T-helper 2 cell treated with Interferon-gamma antibody and Interleukin-4, amounts not matched to agents 100 ng/mL and 5 ng/mL, for 36 hours (primary cell): Measurements from ENCODE around the gene GOLGA5. TPM values are rescaled to one million over a fixed set of nuclear protein-coding genes. Genes with fewer than 3 reads are reported as not detected.
"Not testable (repeated sequence)": the region's sequence is repeated elsewhere in the genome, so short reads cannot be mapped to it uniquely, and the experiment has no call there.

Experiments
- intact Hi-C: fragments of 100-400 bp; cut with micrococcal nuclease; formaldehyde crosslinking; loops from one replicate; pipeline ENCODE4 v1.15.1; 2023
- total RNA-seq: library from RNA; stranded (reverse); gene quantifications from 2 replicates; pipeline ENCODE4 v1.2.3, GENCODE V29; 2022

GOLGA5 gene
- total RNA-seq, 1 donor from 2014 or later = 18.2 TPM

DNA sequence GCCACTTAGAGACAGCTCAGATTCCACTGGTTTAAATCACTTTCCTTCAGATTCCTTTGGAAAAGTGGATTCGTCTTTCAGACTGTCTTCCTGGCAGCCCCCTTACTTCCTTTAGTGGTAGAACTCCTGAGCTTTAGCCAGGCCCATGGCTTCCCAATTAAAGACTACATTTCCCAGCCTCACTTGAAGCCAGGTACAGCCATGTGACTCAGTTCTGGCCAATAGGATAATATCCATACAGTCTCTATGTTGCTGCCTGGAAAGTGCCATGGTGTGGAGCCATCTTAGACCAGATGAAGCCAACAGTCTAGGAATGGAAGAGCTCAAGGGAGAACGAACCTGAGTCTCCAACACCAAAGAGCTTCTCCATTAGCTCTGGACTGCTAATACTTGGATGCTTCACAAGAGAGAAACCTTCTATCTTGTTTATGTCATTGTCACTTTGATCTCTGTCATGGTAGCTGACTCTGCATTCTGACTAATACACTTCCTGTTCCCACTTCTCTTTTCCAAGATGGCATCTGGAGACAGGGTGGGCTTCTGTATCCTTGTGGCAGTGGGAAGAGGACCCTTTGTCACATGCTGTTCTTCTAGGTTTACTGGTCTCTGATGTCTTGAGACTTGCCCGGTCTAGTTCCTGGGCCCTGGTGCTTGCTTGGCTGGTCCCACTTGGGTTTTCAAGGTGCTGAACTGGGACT is 15.1 kb upstream of the GOLGA5 start:
- intact Hi-C loops = not testable (repeated sequence)

DNA sequence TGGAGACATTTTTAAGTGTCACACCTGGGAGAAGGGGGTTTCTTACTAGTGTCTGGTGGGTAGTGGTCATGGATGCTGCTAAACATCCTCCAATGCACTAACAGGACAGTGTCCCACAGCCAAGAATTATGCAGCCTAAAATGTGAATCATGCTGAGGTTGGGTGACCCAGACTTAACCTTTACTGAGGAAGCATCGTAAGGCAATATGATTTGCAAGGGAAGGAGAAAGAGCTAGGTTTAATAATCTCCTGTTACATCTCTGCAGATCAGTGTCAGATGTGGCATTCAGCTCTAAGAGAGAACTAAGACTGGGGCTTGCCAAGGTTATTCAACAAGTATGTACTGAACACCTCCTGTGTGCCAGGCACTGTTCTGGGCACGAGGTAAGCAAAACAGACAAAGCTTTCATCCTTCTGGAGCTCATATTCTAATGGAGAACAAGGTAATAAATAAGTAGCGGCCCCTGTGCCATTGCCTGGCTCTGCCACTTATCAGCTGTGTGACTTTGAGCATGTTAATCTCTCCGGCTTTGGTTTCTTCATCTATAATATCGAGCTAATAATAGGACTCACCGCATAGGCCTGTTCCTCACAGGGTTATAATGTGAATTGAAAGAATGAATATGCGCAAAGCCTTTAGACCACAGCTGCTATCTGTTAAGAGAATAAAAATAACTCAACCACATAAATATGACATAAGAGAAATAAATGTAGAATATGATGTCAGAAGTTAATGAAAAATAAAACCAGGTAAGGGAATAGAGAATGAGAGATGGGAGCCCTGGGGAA is 13.5 kb upstream of the GOLGA5 start:
- intact Hi-C loops = no loop called here

DNA sequence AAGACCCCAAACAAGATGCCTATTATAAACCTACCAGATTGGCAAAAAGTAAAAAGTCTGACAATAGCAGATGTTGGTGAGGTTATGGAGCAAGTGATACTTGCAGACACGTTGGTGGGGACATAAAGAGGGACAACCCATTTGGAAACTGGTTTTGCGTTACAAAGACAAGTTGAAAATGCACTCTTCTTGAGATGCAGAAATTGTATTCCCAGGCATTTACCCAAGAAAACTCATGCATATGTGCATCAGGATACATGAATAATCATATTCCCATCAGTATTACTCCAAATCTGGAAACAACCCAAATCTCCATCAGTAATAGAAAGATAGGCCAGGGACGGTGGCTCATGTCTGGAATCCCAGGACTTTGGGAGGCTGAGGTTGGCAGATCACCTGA is 12.8 kb upstream of the GOLGA5 start:
- intact Hi-C loops = no loop called here

DNA sequence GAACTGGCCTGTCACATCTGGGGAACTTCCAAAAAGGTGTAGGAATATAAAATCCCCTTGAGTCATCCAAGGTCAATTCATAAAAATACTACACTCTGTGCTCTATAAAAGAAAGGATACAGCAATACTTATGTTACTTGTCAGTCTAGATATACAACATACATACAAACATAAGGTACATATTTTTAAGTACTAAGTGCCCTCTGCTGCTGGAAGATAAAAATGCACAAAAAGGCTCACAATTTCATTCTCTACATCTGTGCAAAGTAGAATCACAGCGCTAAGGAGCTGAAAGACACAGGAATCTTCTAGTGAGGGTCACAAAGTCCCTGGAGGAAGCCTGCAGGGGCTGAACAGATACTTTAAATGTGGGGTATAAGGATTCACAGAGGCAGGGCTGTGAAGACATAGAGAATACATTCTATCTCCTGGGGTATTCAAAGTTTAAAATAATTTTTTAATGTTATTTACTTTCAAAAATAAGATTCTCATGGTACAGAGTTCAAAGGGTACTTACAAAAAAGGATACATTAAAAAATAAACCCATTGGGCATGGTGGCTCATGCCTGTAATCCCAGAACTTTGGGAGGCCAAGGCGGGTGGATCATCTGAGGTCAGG is 10.2 kb upstream of the GOLGA5 start:
- intact Hi-C loops = loop anchor here (1.0 kb wide), 1 partner anchor 70 kb away; no protein-coding TSS in a partner anchor

DNA sequence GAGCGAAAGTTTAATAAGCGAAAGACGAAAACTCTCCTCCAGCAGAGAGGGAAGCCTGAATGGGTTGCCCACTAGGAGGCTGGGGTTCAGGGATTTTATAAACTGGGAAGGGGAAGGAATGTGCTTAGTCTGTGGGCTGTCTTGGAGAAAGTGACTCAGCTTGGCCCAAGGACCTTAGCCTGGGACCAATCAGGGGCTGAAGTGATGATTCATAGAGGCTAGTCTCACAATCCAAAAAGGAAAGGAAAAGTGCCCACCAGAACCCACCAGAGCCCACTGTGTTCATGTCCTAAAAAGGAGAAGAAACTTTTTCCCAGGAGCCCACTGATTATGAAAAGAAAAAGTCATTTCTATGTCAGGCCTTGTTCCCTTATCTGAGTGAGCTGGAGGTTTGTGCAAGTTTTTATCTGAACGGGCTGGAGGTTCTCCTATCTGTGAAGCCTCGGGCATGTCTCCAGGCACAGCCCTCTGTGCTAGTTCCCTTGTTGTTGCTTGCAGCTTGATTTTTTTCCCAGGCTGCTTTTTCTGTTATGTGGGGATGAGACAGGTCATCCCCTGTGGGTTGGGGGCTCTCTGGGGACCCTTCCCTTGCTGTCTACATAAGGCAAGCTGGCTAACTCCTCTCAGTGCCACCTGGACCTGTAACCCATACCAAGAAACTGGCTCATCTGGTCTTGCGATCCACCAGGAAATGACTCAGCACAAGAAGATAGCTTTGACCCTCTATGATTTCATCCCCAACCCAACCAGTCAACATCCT is 8.3 kb upstream of the GOLGA5 start:
- intact Hi-C loops = no loop called here

DNA sequence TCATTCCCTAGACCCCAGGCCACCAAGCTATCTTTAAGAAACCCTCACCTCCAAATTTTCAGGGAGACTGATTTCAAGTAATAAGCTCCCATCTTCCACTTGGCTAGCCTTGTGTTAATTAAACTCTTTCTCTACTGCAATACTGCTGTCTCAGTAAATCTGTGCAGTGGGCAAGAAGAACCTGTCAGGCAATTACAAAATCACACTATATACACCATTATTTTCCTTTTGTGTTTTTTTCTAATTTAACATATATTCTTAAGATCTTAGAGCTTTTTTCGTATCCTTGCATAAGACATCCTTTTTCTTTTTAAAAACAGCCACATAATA is 7.7 kb upstream of the GOLGA5 start:
- intact Hi-C loops = no loop called here

DNA sequence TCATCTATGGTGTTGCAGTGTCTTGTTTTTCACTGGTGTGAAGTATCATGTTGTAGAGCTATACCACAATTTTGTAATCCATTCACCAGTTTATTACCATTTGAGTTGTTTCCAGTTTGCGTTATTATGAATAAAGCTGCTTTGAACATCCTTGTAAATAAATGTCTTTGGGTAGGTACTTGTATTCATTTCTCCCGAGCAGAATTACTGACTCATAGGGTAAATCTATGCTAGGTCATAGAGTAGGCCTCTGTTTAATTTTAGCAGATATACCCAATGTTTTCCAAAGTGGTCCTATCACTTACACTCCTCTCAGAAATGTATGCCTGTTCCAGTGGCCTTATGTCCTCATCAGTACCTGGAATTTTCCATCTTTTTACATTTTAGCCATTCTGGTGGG is 6.6 kb upstream of the GOLGA5 start:
- intact Hi-C loops = no loop called here

DNA sequence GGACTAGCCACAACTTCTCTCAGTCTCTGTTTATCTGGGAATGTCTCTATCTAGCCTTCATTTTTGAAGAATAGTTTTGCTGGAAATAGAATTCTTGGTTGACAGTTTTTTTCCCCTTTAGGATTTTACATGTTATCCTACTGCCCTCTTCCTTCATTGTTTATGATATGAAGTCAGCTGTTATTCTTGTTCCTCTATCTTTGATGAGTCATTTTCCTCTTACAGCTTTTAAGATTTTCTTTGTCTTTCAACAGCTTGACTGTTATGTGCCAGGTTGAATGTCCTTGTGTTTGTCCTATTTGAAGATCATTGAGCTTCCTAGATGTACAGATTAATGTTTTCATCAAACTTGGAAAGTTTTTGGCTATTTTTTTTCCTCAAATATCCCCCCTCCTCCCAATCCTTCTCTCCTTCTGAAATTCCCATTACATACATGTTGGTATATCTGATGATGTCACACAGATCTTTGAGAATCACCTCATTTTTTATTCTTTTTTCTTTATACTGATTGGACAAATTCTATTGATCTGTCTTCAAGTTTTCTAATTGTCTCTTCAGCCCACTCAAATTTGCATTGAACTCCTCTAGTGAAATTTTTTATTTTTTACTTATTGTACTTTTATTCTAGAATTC is 4.5 kb upstream of the GOLGA5 start:
- intact Hi-C loops = loop anchor here (10.0 kb wide), 2 partner anchors 205 to 745 kb away; partner anchors contain the start of gene TRIP11

DNA sequence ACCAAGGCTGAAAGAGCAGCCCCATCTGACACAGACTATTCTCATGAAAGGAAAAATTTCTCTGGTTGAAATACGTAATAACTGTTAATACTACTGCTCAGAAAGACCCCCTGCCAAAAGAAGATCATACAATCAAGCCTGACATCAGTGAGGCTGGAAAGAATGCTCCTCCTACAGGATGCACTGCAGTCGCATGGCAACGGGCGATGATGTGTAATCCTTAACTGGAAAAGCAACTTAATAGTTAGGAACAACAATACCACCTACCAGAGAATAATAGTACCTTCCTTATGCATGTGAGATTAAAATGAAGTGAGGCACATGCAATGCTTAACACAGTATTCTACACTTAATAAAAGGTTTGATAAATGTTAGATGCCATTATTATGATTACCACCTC is 1.2 kb upstream of the GOLGA5 start:
- intact Hi-C loops = loop anchor here (10.0 kb wide), 2 partner anchors 208 to 748 kb away; partner anchors contain the start of gene TRIP11

DNA sequence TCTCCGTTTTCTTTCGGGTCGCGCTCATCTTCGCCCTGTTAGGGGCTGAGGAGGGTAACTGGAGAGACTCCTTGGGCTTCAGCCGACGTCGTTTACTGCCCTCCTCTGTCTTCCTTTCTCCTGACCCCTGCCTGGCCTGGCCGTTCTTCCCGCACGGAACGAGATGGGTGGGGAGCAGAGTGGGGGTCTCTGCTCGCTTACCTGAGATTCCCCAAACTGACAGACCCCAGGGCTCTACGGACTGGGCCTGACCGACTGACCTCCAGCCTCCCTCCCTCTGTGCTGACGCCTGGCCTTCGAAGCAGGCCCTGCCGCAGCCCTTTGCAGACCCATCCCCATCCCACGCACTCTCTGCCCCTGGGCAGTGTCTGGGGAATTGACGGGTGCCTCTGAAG is 439 bp downstream of the GOLGA5 start:
- intact Hi-C loops = loop anchor here (1.0 to 10.0 kb wide), 5 partner anchors 210 to 750 kb away; partner anchors contain the start of genes CPSF2, LYSET, MOAP1 and NDUFB1

DNA sequence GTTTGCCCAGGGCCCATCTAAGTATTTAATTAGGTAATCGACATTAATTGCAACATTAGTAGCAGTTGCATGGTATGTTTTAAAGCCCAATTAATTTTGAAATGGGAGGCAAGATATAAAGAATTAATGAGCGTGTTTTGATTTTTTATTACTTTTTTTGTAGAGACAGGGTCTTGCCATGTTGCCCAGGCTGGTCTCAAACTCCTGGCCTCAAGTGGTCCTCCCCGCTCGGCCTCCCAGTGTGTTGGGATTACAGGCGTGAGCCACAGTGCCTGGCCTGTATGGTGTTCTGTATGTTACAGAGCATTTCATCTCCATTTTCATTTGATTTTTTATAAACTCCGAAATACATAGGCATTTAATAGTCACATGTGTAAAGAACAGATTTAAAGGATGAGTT is 856 bp downstream of the GOLGA5 start:
- intact Hi-C loops = loop anchor here (1.0 to 10.0 kb wide), 5 partner anchors 210 to 750 kb away; partner anchors contain the start of genes CPSF2, LYSET, MOAP1 and NDUFB1

DNA sequence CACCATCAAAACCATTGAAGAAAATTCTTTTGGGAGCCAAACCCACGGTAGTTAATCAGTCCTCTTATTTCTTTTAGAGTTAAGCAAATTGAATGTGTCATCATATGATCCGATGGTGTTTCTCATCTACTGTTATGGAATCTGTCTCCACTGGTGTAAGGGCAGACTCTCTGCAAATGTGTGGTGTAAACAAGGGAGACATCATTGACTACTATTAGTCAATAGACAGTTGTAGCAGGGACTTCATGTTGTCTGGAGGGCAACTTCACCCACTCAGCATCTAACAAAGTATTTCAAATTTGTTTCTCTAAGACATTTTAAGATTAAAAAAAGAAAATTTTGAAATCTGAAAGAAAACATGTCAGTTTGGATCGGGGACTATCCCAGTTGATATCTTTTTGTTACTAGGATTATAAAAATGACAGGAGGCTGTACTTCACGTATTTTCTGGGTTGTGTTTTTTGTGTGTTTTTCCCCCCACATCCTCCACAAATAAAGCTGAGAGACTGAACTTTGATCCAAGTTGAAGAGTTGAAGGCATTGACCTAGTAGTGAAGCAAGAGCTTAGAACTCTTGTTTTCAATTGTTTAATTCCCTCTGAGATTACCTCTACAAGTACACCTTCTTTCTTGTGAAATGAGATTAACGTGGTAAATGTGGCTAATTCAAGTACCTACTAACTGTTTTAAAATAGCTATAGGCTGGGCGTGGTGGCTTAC is 4.0 kb downstream of the GOLGA5 start:
- intact Hi-C loops = loop anchor here (10.0 kb wide), 2 partner anchors 213 to 753 kb away; partner anchors contain the start of gene TRIP11

DNA sequence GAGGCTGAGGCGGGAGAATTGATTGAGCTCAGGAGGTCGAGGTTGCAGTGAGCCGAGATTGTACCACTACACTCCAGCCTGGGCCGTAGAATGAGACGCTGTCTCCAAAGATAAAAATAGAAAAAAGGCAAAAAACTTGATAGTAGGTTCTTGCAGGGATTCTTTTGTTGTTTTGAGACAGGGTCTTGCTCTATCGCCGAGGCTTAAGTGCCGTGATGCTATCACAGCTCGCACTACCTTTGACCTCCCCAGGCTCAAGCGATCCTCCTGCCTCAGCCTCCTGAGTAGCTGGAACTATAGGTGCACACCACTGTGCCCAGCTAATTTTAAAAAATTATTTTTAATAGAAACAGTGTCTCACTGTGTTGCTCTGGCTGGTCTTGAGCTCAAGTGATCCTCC is 4.7 kb downstream of the GOLGA5 start:
- intact Hi-C loops = loop anchor here (10.0 kb wide), 2 partner anchors 214 to 754 kb away; partner anchors contain the start of gene TRIP11

DNA sequence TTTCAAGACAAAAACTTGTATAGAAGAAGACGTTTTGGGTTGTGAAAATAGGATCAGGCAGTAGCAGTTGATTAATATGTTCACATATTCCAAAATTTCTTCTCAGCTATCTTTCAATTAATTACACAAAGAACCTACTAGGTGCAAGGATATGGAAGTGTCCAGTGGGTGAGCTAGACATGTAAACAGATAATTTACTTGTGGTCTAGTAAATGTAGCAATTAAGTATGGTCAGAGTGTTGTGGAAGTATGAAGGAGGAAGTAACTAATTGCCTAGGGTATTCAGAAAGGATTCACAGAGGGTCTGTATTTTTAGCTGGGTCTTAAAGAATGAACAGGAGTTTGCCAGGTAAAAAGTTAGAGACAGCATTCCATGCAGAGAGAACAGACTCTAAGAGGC is 5.9 kb downstream of the GOLGA5 start:
- intact Hi-C loops = no loop called here

DNA sequence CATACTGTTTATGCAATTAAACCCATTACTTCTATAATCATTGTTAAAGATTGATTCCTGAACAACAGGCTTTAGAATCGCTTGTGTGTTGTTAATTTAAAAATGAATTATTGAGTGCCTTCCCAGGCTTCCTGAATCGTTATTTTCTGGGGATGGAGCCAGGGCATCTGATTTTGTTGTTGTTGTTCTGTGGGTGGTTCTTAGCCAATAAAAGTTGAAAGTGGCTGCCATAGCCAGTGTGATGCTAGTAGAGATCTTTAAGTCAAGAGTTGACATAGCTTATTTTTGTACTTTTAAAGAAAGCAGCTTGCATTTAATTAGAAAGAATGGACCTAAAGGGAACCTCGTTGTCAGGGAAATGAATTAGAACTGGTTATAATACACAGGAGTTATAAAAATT is 6.4 kb downstream of the GOLGA5 start:
- intact Hi-C loops = no loop called here

DNA sequence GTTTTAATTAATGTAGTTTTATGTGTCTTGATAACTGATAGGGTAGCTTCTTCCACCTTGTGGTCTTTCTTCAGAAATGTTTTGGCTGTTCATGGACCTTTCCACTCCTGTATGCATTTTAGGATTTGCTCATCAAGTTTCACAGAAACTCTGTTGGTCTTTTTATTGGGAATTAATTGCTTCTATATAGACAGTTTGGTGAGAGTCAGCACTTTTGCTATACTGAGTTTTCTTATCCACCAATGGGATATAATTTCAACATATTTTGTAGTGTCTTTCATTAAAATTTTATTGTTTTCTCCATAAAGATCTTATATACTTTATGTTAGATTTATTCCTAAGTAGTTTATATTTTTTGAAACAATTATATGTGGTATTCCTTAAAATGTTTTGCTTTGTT is 7.8 kb downstream of the GOLGA5 start:
- intact Hi-C loops = no loop called here

DNA sequence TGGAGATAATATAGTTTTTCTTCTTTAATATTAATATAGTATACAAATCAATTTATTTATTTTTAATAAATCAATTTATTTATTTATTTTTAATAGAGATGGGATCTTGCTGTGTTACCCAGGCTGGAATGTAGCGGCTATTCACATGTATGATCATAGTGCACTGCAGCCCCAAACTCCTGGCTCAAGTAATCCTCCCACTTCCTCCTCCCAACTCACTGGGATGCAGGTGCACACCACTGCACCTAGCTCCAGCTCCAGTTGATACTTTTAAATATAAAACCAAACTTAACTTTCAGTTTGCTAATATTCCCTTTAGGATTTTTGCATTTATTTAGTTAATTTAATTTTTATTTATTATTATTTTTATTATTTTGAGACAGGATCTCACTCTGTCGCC is 8.6 kb downstream of the GOLGA5 start:
- intact Hi-C loops = no loop called here

DNA sequence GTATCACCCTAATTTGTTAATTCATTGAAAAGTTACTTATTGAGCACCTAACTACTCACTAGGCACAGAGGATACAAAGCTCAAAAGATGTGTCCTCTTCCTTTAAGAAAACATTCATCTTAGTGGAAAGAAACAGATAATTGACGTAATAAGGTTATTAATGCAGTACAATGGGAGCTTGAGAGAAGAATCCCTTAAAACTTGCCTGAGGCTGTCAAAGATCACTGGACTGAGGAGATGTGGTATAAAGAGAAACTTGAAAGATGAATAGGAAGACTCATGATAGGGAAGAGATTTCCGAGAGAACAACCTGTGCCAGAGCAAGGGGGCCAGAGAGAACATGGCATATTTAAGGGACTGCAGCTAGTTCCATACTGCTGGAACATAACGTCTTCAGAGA is 19.1 kb downstream of the GOLGA5 start:
- intact Hi-C loops = no loop called here

DNA sequence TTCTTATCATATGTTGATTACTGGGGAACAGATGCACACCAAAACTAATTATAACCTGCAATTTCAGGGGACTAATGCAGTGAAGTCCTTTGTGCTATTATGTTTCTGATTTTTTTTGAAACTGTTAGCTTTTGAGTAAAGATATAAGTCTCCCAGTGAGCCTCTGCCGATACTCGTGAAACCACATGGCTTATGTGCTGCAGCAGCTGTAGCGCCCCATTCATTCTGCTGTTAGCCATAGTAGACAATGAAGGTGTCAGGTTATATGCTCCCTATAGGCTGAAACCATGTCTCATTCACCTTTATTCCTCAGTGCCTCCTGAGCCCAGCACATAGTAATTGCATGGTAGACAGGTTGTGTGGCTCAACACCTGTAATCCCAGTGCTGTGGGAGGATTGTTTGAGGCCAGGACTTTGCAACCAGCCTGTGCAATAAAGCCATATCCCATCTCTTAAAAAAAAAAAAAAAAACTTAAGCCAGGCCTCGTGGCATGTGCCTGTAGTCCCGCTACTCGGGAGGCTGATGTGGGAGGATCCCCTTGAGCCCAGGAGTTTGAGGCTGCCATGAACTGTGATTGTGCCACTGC is 25.0 kb downstream of the GOLGA5 start:
- intact Hi-C loops = no loop called here
